ENCODE data around the gene THRB.

The THRB gene

GRCh38 chr3:24374801-24375200 is 119.8 kb downstream of the THRB start:
- Histone ChIP-seq H3K9me3 (ENCODE audit: control insufficient read depth, low read length) (no peaks in the 10 kb centered on the region), H3K27ac (ENCODE audit: insufficient read depth, low read length, poor library complexity, severe bottlenecking) (no peak overlapping the region), H3K4me1 (ENCODE audit: control insufficient read depth, insufficient read depth, low read length, poor library complexity, severe bottlenecking) (no peaks in the 10 kb centered on the region), H3K36me3 (ENCODE audit: control insufficient read depth, insufficient read depth, low read length) (no peaks in the 10 kb centered on the region), H3K4me3 (ENCODE audit: insufficient read depth, low read depth, low read length, poor library complexity, severe bottlenecking) (no peak overlapping the region), H3K27me3 (replicated peaks; ENCODE audit: control insufficient read depth, insufficient read depth, low read length, poor library complexity, severe bottlenecking) (no peaks in the 10 kb centered on the region)
- DNase-seq, result no peak

GRCh38 chr3:24373198-24373959 is 121.3 kb downstream of the THRB start:
- Histone ChIP-seq H3K27ac (ENCODE audit: insufficient read depth, low read length, poor library complexity, severe bottlenecking) (no peak overlapping the region), H3K9me3 (ENCODE audit: control insufficient read depth, low read length) (no peaks in the 10 kb centered on the region), H3K4me1 (ENCODE audit: control insufficient read depth, insufficient read depth, low read length, poor library complexity, severe bottlenecking) (no peaks in the 10 kb centered on the region), H3K27me3 (replicated peaks; ENCODE audit: control insufficient read depth, insufficient read depth, low read length, poor library complexity, severe bottlenecking) (no peaks in the 10 kb centered on the region), H3K36me3 (ENCODE audit: control insufficient read depth, insufficient read depth, low read length) (no peaks in the 10 kb centered on the region), H3K4me3 (ENCODE audit: insufficient read depth, low read depth, low read length, poor library complexity, severe bottlenecking) (no peak overlapping the region)
- DNase-seq, result no peak

GRCh38 chr3:24372559-24373197 is 122.0 kb downstream of the THRB start:
- no peak for DNase-seq
- Histone ChIP-seq H3K9me3 (ENCODE audit: control insufficient read depth, low read length) (no peaks in the 10 kb centered on the region), H3K4me3 (ENCODE audit: insufficient read depth, low read depth, low read length, poor library complexity, severe bottlenecking) (no peak overlapping the region), H3K27ac (ENCODE audit: insufficient read depth, low read length, poor library complexity, severe bottlenecking) (no peak overlapping the region), H3K27me3 (replicated peaks; ENCODE audit: control insufficient read depth, insufficient read depth, low read length, poor library complexity, severe bottlenecking) (no peaks in the 10 kb centered on the region), H3K36me3 (ENCODE audit: control insufficient read depth, insufficient read depth, low read length) (no peaks in the 10 kb centered on the region), H3K4me1 (ENCODE audit: control insufficient read depth, insufficient read depth, low read length, poor library complexity, severe bottlenecking) (no peaks in the 10 kb centered on the region)

GRCh38 chr3:24370352-24371090 is 124.1 kb downstream of the THRB start:
- H3K27me3 ChIP-seq (replicated peaks; ENCODE audit: control insufficient read depth, insufficient read depth, low read length, poor library complexity, severe bottlenecking), result no peaks in the 10 kb centered on the region
- H3K9me3 ChIP-seq (ENCODE audit: control insufficient read depth, low read length), result no peaks in the 10 kb centered on the region
- no peak overlapping the region for H3K4me3 ChIP-seq (ENCODE audit: insufficient read depth, low read depth, low read length, poor library complexity, severe bottlenecking)
- no peaks in the 10 kb centered on the region for H3K36me3 ChIP-seq (ENCODE audit: control insufficient read depth, insufficient read depth, low read length)
- no peaks in the 10 kb centered on the region for H3K4me1 ChIP-seq (ENCODE audit: control insufficient read depth, insufficient read depth, low read length, poor library complexity, severe bottlenecking)
- no peak overlapping the region for H3K27ac ChIP-seq (ENCODE audit: insufficient read depth, low read length, poor library complexity, severe bottlenecking)
- DNase-seq, result no peak

GRCh38 chr3:24368605-24369004 is 126.0 kb downstream of the THRB start:
- Histone ChIP-seq H3K27me3 (replicated peaks; ENCODE audit: control insufficient read depth, insufficient read depth, low read length, poor library complexity, severe bottlenecking) (no peaks in the 10 kb centered on the region), H3K27ac (ENCODE audit: insufficient read depth, low read length, poor library complexity, severe bottlenecking) (no peak overlapping the region), H3K9me3 (ENCODE audit: control insufficient read depth, low read length) (no peaks in the 10 kb centered on the region), H3K36me3 (ENCODE audit: control insufficient read depth, insufficient read depth, low read length) (no peaks in the 10 kb centered on the region), H3K4me3 (ENCODE audit: insufficient read depth, low read depth, low read length, poor library complexity, severe bottlenecking) (no peak overlapping the region), H3K4me1 (ENCODE audit: control insufficient read depth, insufficient read depth, low read length, poor library complexity, severe bottlenecking) (no peaks in the 10 kb centered on the region)
- no peak for DNase-seq

GRCh38 chr3:24367664-24368264 is 126.9 kb downstream of the THRB start:
- H3K27ac ChIP-seq (ENCODE audit: insufficient read depth, low read length, poor library complexity, severe bottlenecking), result no peak overlapping the region
- no peak for DNase-seq

GRCh38 chr3:24367216-24367615 is 127.4 kb downstream of the THRB start:
- no peaks in the 10 kb centered on the region for H3K27me3 ChIP-seq (replicated peaks; ENCODE audit: control insufficient read depth, insufficient read depth, low read length, poor library complexity, severe bottlenecking)
- DNase-seq, result no peak
- H3K9me3 ChIP-seq (ENCODE audit: control insufficient read depth, low read length), result no peaks in the 10 kb centered on the region
- H3K4me3 ChIP-seq (ENCODE audit: insufficient read depth, low read depth, low read length, poor library complexity, severe bottlenecking), result no peak overlapping the region
- no peaks in the 10 kb centered on the region for H3K4me1 ChIP-seq (ENCODE audit: control insufficient read depth, insufficient read depth, low read length, poor library complexity, severe bottlenecking)
- no peak overlapping the region for H3K27ac ChIP-seq (ENCODE audit: insufficient read depth, low read length, poor library complexity, severe bottlenecking)
- no peaks in the 10 kb centered on the region for H3K36me3 ChIP-seq (ENCODE audit: control insufficient read depth, insufficient read depth, low read length)

More at GRCh38 chr3:24367664-24368264, 126.9 kb downstream of the THRB start:
- Histone ChIP-seq H3K4me1 (ENCODE audit: control insufficient read depth, insufficient read depth, low read length, poor library complexity, severe bottlenecking) (no peaks in the 10 kb centered on the region), H3K9me3 (ENCODE audit: control insufficient read depth, low read length) (no peaks in the 10 kb centered on the region), H3K36me3 (ENCODE audit: control insufficient read depth, insufficient read depth, low read length) (no peaks in the 10 kb centered on the region), H3K27me3 (replicated peaks; ENCODE audit: control insufficient read depth, insufficient read depth, low read length, poor library complexity, severe bottlenecking) (no peaks in the 10 kb centered on the region), H3K4me3 (ENCODE audit: insufficient read depth, low read depth, low read length, poor library complexity, severe bottlenecking) (no peak overlapping the region)

GRCh38 chr3:24365168-24365567 is 129.5 kb downstream of the THRB start:
- DNase-seq, result no peak
- H3K27ac ChIP-seq (ENCODE audit: insufficient read depth, low read length, poor library complexity, severe bottlenecking), result no peak overlapping the region

GRCh38 chr3:24364359-24364758 is 130.3 kb downstream of the THRB start:
- no peaks in the 10 kb centered on the region for H3K9me3 ChIP-seq (ENCODE audit: control insufficient read depth, low read length)
- H3K36me3 ChIP-seq (ENCODE audit: control insufficient read depth, insufficient read depth, low read length), result no peaks in the 10 kb centered on the region
- no peak overlapping the region for H3K27ac ChIP-seq (ENCODE audit: insufficient read depth, low read length, poor library complexity, severe bottlenecking)
- DNase-seq, result no peak
- no peaks in the 10 kb centered on the region for H3K27me3 ChIP-seq (replicated peaks; ENCODE audit: control insufficient read depth, insufficient read depth, low read length, poor library complexity, severe bottlenecking)
- H3K4me3 ChIP-seq (ENCODE audit: insufficient read depth, low read depth, low read length, poor library complexity, severe bottlenecking), result no peak overlapping the region
- no peaks in the 10 kb centered on the region for H3K4me1 ChIP-seq (ENCODE audit: control insufficient read depth, insufficient read depth, low read length, poor library complexity, severe bottlenecking)

More at GRCh38 chr3:24365168-24365567, 129.5 kb downstream of the THRB start:
- no peaks in the 10 kb centered on the region for H3K36me3 ChIP-seq (ENCODE audit: control insufficient read depth, insufficient read depth, low read length)
- no peaks in the 10 kb centered on the region for H3K4me1 ChIP-seq (ENCODE audit: control insufficient read depth, insufficient read depth, low read length, poor library complexity, severe bottlenecking)
- H3K9me3 ChIP-seq (ENCODE audit: control insufficient read depth, low read length), result no peaks in the 10 kb centered on the region
- no peak overlapping the region for H3K4me3 ChIP-seq (ENCODE audit: insufficient read depth, low read depth, low read length, poor library complexity, severe bottlenecking)
- H3K27me3 ChIP-seq (replicated peaks; ENCODE audit: control insufficient read depth, insufficient read depth, low read length, poor library complexity, severe bottlenecking), result no peaks in the 10 kb centered on the region

Measured in effector memory CD4-positive, alpha-beta T cell (primary cell).